HG03457 (cell line): ENCODE data around the gene CHD3.
"Not testable (repeated sequence)": the region's sequence is repeated elsewhere in the genome, so short reads cannot be mapped to it uniquely, and the experiment has no call there.

Experiments
- ATAC-seq: cut with Tn5 transposase; IDR thresholded peaks from one replicate; pipeline ENCODE4 v1.9.1; 2021; ENCODE audit warnings: moderate number of reproducible peaks; ENCODE audit not compliant: unreplicated experiment

CHD3 gene

DNA sequence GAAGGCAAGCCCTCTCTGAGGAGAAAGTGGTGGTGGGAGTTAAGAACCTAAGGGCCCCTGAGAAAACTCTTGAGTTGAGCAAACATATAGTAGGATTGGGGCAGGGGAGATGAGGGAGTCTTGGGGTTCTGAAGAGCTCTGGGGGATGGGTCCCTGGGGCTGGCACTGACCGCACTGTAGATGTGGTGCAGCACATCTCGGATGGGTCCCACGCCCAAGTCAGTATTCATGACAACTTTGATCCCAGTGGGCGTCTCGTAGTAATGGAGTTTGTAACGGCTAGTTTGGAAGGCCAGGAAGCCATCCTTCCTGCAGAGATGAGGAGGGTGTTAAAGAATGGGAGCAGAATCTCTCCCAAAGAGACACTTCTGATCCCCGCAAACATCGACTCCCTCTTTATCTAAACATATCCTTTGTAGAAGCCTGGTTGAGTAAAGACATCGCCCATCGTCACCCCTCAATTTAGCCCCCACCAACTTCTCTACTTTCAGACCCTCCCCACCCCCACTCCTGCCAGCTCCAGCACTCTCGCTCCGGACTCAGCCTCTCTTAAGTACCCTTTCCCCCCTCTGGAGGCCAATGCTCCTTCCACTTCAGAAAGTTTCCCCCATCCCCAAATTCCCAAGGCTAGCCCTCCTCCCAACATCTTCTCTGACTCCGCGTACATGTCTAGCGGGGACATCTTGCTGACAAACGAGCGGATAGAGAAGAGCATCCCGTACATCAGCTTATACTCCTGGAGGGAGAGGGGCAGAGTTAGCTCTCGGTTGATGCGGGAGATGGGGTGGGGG is 42.4 kb downstream of the CHD3 start:
- ATAC-seq = no peak

DNA sequence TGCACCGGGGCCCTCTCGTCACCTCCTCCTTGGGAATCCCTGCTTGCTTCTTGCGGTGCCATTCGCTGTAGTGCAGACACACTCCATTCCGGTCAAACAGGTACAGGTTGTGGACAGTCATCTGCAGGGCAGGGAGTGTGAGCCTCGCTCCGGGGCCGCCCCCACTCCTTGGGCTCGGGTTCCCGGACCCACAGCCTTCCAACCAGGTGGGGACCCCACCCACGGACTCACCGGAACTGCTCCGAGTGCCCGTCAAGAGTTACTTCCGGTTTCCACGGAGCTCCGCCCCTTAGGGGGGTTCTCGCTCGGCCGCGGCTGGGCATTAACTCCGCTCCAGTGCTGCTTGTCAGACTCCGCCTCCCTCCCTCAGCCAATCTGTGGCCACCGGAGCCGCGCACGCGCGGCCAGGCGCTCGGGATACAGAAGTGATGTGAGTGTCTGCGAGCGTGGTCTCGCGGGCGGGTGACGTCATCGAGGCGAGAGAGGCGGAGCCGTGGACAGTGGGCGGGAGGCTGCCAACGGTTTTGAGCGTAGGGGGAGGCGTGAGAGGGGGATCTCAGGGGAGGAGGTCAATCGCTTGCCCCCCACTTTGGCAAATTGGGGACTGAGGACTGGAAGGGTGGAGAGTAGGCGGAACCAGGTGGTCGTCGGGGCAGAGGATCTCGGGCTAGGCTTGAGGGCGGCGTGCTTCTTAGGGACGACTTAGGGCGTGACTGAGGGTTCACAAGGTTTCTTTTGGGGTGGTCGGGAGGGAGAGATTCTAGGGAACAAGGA is 43.3 kb downstream of the CHD3 start, which contains the start of the genes CNTROB and TRAPPC1:
Gene CNTROB, plus strand, starts transcription at position 498 of the 774 bp plus-strand sequence. CDS start 874 bp downstream, outside the sequence.
Gene TRAPPC1, minus strand, starts transcription at position 238 of the 774 bp plus-strand sequence. Its CDS starts 117 bp downstream, at position 121.
- ATAC-seq = peak; percentile 79

DNA sequence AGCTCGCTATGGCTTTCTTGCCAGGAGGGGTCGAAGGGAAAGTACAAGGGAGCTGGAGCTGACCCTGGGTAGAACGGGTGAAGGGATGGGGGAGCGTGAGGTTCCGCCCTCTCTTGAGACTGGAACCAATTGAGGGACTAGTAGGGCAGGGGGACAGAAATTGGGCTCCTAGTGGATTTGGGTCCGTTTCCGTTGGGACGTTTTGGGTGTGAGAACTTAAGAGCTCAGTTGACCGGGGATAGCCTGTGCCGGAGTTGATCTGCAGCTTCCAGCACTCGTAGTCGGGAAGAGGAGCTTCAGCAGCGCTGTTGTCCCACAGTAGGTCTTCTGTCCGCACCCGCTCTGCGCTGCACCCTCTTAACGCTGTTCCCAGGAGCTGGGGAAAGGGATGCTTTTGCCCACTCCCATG is 43.9 kb downstream of the CHD3 start:
- ATAC-seq = peak; percentile 10

DNA sequence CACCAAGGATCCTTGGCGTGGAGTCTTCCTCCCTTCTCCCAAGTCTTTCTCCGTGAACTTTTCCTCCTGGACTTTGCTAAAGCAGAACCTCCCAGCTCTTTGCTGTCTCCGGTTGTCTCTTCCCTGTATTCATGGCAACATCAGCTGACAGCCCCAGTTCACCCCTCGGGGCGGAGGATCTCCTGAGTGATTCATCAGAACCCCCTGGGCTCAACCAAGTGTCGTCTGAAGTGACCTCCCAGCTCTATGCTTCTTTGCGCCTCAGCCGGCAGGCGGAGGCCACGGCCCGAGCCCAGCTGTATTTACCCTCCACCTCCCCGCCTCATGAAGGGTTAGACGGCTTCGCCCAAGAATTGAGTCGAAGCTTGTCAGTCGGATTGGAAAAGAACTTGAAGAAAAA is 44.4 kb downstream of the CHD3 start:
- ATAC-seq = no peak

DNA sequence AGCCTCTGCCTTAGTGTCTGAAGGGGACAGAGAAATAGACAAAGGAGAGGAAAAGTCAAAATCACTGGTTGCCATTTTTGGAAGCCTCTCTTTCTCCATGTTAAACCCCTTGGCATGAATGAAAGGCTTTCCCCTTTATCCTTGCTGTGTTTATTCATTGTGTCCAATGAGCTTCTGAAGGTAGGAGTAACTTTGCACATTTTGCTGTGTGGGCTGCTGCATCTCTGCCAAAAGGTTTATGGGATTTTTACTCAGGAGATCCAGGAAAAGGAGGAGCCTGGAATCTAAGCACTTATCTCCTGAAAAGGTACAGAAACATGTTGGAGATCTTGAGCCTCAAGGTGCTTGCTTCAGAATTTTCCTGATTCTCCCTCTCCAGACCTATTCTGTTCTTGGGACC is 47.3 kb downstream of the CHD3 start:
- no peak for ATAC-seq

DNA sequence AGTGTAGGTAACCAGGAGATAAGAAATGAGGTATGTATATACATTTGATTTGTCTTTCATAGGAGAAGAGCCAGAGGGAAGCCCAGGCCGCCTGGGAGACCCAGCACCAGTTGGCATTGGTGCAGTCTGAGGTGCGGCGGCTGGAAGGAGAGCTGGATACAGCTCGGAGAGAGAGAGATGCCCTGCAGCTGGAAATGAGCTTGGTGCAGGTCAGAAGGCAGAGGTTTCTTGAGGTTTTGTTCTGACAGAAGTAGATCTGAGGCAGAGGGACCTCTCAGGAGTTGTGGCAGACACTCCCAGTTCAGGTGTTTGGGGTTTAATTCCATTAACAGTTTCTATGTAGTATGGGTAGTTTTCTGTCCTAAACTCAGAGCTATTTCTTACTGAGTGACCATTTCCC is 51.4 kb downstream of the CHD3 start:
- no peak for ATAC-seq

DNA sequence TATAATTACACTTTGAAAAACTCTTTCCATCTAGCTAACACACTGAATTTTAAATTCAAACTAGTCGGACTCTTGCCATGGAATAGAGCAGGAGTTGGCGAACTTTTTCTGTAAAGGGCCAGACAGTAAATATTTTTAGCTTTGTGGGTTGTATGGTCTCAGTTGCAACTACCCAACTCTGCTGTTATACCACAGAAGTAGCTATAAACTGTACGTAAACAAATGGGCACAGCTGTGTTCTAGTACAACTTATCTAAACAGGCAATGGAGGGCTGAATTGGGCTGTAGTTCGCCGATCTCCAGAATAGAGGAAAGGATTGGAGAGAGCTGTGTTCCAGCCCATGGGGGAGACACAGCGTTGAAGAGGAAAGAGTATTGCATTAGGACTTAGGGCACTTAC is 52.2 kb downstream of the CHD3 start:
- no peak for ATAC-seq

DNA sequence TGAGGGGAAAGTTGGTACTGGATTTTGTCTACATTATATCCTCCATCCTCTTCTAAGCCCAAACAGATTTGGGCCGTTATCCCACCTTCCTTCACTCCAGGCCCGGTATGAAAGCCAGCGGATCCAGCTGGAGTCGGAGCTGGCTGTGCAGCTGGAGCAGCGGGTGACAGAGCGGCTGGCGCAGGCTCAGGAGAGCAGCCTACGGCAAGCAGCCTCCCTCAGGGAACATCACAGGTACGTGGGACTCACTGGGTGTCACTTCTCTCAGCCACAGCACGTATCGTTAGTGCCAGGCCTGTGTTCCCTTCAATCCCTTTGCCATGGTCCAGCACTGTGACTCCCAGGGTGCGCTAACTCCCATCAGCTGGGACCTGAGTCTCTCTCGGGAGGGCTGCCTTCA is 54.7 kb downstream of the CHD3 start:
- no peak for ATAC-seq

DNA sequence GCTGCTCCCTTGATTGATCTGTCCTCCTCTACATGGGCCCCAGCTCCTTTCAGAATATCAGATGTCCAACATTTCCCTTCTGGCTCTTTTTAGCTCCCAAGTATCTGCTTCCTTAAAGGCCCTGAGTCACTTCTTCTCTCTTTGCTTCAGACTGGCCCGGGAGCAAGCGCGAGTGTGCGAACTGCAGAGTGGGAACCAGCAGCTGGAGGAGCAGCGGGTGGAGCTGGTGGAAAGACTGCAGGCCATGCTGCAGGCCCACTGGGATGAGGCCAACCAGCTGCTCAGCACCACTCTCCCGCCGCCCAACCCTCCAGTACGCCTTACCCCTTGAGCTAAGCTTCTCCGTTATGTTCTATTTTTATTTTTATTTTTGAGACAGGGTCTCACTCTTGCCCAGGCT is 55.7 kb downstream of the CHD3 start:
- ATAC-seq = no peak

DNA sequence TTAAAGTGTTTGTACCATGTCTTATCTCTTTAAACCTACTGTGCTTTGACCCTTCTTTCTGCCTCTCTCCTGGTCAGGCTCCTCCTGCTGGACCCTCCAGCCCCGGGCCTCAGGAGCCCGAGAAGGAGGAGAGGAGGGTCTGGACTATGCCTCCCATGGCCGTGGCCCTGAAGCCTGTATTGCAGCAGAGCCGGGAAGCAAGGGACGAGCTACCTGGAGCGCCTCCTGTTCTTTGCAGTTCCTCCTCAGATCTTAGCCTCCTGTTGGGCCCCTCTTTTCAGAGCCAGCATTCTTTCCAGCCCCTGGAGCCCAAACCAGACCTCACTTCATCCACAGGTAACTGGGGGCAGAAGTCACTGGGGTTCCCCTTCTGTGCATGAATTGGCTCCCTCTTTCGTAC is 57.1 kb downstream of the CHD3 start:
- ATAC-seq = no peak

DNA sequence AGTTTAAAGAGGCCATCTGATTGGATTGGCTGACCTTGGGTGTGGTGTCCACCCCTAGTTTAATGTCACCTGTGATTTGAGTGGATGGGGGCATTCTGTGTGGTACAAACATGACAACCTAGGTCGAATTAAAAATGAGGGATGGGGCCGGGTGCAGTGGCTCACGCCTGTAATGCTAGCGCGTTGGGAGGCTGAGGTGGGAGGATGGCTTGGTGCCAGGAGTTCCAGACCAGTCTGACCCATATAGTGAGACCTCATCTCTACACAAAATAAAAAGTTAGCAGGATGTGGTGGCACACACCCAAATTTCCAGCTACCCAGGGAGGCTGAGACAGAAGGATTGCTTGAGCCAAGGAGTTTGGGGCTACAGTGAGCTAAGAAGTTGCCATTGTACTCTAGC is 57.9 kb downstream of the CHD3 start:
- no peak for ATAC-seq

DNA sequence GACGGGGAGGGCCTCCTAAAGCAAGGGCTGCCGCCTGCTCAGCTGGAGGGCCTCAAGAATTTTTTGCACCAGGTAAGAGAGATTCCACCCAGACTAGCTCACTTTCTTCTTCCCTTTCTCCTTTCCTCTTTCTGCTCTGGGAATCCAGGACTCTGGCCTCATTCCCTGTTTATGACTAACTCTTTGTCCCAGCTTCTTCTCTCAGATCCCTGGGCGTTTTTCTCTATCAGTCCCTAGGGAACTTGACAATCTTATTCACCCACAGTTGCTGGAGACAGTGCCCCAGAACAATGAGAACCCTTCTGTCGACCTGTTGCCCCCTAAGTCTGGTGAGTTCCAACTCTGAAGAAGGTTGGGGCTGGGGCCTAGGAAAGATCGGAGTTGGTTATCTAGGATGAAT is 59.1 kb downstream of the CHD3 start:
- ATAC-seq = no peak

DNA sequence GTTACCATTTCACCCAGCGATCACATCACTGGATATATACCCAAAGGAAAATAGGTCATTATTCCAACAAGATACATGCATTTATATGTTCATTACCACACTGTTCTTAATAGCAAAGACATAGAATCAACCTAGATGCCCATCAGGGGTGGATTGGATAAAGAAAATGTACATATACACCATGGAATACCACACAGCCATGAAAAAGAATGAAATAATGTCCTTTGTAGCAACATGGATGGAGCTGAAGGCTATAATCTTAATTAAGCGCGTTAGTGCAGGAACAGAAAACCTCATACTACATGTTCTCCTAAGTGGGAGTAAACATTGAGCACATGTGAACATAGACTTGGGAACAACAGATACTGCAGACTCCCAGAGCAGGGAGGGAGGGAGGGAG is 62.0 kb downstream of the CHD3 start:
- no peak for ATAC-seq

DNA sequence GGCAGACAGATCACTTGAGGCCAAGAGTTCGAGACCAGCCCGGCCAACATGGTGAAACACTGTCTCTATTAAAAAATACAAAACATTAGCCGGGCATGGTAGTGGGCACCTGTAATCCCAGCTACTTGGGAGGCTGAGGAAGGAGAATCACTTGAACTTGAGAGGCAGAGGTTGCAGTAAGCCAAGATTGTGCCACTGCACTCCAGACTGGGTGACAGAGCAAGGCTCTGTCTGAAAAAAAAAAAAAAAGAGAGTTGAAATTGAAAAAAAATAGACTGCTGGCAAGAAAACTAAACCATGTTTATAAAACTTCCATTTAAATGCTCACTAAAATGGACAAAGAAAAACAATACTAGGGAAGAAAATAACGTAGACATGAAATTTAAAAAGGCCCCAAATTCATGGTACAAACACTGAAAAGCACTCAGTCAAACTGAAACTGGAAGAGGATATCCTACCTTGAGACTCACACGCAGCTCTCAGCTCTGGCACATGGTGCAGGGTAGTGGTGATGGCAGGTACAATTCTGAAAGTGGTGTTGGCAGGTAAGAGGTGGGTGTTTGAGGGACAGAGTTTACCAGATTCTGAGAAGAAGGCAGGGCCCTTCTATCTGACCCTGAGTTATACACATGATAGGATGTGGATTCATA is 62.7 kb downstream of the CHD3 start:
- ATAC-seq = peak; percentile 52

DNA sequence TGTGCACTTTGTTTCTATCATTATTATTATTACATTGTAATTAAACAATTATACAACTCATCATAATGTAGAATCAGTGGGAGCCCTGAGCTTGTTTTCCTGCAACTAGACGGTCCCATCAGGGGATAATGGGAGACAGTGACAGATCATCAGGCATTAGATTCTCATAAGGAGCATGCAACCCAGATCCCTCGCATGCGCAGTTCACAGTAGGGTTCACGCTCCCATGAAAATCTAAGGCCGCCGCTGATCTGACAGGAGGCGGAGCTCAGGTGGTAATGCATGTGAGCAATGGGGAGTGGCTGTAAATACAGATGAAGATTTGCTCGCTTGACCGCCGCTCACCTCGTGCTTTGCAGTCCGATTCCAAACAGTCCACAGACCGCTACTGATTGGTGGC is 64.7 kb downstream of the CHD3 start:
- ATAC-seq = not testable (repeated sequence)

DNA sequence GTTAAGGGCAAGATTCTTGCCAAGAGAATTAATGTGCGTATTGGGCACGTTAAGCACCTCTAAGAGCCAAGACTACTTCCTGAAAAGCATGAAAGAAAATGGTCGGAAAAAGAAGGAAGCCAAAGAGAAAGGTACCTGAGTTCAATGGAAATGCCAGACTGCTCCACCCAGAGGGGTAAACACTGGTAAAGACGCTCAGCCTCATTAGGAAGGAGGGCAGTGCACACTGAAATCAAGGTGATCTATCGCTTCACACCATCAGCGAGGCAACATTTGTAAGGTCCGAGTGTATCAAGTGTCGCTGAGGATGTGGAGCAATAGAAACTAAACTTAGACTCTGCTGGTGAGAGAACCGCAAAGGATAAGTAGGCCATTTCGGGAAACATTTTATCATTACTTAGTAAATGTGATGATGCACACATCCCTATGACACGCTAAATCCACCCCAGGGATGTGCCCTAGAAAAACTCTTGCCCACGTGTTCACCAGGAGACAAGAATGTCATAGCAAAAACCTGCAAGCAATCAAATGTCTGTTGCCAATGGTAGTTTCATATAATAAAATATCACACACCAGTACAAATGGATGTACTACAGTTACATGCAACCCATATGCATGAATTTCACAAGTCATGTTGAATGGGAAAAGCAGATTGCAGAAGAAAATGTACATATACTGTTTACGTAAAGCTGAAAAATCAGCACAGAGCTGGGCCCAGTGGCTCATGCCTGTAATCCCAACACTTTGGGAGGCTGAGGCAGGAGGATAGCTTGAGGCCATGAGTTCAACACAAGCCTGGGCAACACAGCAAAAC is 67.0 kb downstream of the CHD3 start:
- ATAC-seq = no peak

DNA sequence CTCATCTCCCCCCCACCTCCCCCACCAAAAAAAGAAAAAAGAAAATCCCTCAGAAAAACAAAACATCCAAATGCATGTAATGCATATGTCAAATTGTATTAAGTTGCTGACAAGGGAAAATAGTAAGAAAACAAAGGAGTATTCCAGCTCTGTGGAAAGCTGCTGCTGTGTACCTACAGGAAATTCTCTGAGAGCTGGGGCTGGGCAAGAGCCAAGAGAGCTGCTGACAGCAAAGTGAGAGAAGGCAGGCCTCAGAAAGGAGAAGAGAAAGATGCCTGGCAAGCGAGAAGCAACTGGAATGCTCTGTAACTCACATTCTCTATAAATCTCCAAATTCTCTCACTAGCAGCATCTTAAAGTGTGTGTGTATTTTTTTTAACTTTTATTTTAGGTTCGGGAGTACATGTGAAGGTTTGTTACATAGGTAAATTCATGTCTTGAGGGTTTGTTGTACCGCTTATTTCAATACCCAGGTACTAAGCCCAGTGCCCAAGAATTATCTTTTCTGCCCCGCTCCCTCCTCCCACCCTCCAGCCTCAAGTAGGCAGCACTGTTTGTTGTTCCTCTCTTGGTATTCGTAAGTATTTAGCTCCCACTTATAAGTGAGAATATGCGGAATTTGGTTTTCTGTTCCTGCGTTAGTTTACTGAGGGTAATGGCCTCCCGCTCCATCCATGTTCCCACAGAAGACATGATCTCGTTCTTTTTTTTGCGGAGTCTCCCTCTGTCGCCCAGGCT is 67.8 kb downstream of the CHD3 start:
- no peak for ATAC-seq

DNA sequence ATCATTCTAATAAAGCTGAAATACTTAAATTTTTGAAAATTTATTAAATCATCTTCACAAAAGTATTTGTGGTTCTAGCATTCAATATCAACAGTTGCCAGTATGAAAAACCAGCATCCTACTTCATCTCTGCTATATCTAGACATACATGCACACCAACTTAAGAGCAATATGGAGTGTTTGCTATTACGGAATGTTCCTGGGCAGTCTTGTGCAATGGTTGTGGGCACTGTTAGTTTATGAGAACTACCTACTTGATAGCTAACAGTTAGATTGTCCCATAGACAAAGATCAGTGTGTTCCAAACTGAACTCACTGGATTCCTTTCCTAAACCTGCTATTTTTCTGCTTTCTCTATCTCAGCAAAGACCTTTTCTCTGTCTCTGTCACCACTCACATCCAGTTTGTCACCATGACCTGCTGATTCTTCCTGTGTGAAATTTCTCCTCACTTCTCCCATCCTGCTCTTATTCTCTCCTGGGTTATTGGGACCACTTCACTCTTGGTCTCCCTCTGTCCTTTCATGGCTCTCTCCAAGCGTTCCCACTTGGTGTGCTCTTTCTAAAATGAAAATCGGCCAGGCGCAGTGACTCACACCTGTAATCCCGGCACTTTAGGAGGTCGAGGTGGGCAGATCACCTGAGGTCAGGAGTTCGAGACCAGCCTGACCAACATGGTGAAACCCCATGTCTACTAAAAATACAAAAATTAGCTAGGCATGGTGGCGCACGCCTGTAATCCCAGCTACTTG is 71.1 kb downstream of the CHD3 start:
- no peak for ATAC-seq

DNA sequence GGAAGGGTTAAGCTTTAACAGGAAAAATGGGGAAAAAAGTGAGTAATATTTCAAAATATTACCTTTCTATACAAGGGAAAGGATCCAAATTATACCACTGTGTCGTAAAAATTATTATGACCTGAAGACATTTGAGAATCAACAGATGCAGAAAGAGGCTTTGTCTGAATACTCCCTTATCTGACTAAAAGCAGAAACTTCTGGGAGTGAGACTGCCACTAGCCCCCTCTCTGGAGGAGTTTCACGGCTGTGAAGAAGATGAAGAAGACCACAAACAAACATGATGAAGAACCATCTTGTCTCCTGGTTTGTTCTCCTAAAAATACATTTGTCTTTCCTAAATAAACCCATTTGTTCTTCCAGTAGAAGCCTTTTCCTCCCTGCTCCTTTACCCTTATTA is 72.8 kb downstream of the CHD3 start:
- no peak for ATAC-seq
